Thyroid gland (tissue), 4 donors: ENCODE measurements around the gene PLEKHA5. TPM values are rescaled to one million over a fixed set of nuclear protein-coding genes. Genes with fewer than 3 reads are reported as not detected.

Experiments
- DNase-seq, 2 donors: peaks; one replicate each; pipeline ENCODE4 v3.0.0-alpha.2; 2019
- H3K27ac ChIP-seq, 3 donors: fragments of 200-600 bp; sonication (generic); 1 replicate in 2 of 3; 2 replicates in 1 of 3; pipeline ENCODE4 v1.5.1; 2016 to 2019; ENCODE audit warnings: mild to moderate bottlenecking in 1 of 3, moderate library complexity in 1 of 3
- H3K27me3 ChIP-seq: fragments of 200-600 bp; sonication (generic); one replicate; pipeline ENCODE4 v1.5.1; 2019
- H3K36me3 ChIP-seq, 2 donors: fragments of 200-600 bp; sonication (generic); one replicate each; pipeline ENCODE4 v1.5.1; 2016 to 2019
- H3K4me1 ChIP-seq, 2 donors: fragments of 200-600 bp; sonication (generic); one replicate each; pipeline ENCODE4 v1.5.1; 2017 to 2019
- H3K4me3 ChIP-seq, 3 donors: fragments of 200-600 bp; sonication (generic); replicated peaks in 1 of 3; 1 replicate in 2 of 3; 2 replicates in 1 of 3; pipeline ENCODE4 v1.5.1; 2016; ENCODE audit warnings: mild to moderate bottlenecking in 1 of 3
- H3K9me3 ChIP-seq: fragments of 200-600 bp; sonication (generic); one replicate; pipeline ENCODE4 v1.5.1; 2017
- POLR2A ChIP-seq, 2 donors: fragments of 450-650 bp; IDR thresholded peaks; one replicate each; pipeline ENCODE4 v1.6.1; 2017; ENCODE audit warnings: antibody characterized with exemption in 2 of 2, mild to moderate bottlenecking in 2 of 2, moderate library complexity in 1 of 2
- WGBS, 2 donors: methylation state at CpG; one replicate each; pipeline ENCODE4 v1.1.5; 2017; 5-methylcytosine and 5-hydroxymethylcytosine counted together
- intact Hi-C: fragments of 100-400 bp; cut with DNase I; formaldehyde crosslinking; loops from one replicate; pipeline ENCODE4 v1.15.1; 2023
- total RNA-seq, 4 donors: library from RNA; depleted of rRNA; stranded (reverse); fragments of >200 nt; gene quantifications; one replicate each; pipeline ENCODE4 v1.2.3, GENCODE V29; 2016
- TF ChIP-seq, protein P1 (sequence below), 6 experiments: fragments of 200-600 bp in 3 of 6; fragments of 450-650 bp in 3 of 6; sonication (generic) in 3 of 6; IDR thresholded peaks; one replicate each; pipeline ENCODE4 v1.5.1; 2016 to 2019; ENCODE audit warnings: antibody characterized with exemption in 6 of 6, mild to moderate bottlenecking in 2 of 6, inconsistent platforms in 1 of 6, moderate library complexity in 1 of 6

The PLEKHA5 gene
- total RNA-seq, 4 donors from 2014 or later = 35.4 to 48.6 (median 40.8) TPM

DNA sequence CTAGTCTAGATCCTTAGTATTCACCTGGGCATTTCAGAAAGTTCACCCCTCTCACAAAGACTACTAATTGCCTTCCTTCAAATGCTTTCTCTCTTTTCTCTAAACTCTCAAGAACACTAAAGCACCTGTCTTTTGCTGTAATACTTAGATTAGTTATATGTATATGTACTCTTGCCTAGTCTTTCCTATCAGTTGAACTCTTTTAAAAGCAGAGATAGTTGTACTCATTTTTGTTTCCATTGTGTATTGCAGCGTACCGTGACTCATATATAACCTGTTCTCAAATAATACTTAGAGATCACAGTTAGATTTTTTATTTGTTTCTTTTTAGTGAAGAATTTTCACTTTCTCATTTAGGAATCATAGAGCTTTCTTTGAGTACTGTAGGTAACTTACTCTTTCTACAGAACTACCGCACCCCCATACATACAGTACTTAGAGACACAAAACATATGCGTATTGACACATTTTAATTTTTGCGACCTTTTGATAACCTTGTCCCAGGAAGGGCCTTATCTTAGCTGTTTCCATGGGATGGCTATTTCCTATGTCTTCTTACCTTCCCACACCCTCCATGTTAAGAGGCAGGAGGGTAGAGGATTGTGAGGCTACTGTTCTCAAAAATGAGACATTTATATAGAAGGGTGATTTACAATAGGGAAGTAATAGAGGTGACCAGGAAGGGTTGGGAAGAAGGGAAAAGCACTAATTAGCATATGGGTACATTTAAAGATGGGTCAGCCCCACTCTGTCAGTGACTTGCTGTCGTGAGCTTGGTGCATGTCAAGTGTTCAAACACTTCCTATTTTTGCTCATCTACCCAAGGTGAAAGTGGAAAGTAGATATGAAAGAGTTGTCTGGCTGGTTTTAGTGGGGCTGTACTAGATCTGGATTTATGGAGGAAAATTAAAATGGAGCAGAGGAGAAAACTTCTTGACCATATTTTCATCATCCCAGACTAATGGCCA, 74.3 kb downstream of the PLEKHA5 start:
- intact Hi-C loops = no loop called here
- TF ChIP-seq, protein P1, sequence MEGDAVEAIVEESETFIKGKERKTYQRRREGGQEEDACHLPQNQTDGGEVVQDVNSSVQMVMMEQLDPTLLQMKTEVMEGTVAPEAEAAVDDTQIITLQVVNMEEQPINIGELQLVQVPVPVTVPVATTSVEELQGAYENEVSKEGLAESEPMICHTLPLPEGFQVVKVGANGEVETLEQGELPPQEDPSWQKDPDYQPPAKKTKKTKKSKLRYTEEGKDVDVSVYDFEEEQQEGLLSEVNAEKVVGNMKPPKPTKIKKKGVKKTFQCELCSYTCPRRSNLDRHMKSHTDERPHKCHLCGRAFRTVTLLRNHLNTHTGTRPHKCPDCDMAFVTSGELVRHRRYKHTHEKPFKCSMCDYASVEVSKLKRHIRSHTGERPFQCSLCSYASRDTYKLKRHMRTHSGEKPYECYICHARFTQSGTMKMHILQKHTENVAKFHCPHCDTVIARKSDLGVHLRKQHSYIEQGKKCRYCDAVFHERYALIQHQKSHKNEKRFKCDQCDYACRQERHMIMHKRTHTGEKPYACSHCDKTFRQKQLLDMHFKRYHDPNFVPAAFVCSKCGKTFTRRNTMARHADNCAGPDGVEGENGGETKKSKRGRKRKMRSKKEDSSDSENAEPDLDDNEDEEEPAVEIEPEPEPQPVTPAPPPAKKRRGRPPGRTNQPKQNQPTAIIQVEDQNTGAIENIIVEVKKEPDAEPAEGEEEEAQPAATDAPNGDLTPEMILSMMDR (IDR thresholded peaks at IDR 0.05) = no peak
- TF ChIP-seq POLR2A (IDR thresholded peaks at IDR 0.05) = no peak
- 96 to 97% methylated on average over 6 of the region's 6 CpGs for WGBS, 2 donors
- no peak overlapping the region for H3K4me3 ChIP-seq
- DNase-seq = no peak
- H3K27ac ChIP-seq = no peak overlapping the region
- no peaks in the 10 kb centered on the region for H3K27me3 ChIP-seq
- no peaks in the 10 kb centered on the region for H3K9me3 ChIP-seq
- H3K36me3 ChIP-seq = no peaks in the 10 kb centered on the region
- H3K4me1 ChIP-seq = no peaks in the 10 kb centered on the region

DNA sequence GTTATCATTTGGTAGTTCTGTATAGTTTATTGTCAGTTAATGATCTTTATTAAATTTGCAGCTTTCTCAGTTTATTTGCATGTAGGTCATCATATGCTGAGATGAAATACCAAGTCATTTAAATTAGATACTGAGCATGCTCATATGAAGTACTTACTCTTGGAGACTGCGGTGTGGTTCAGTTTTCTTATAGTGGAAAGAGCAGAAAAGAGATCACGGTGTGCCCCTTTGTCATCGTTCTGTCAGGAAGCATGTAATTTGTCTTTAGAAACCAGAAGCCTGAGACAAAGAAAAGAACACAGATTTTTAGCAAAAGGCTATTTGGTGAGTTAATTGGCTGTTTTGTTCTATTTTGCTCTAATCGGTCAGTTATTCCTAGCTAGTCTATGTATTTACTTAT, 75.6 kb downstream of the PLEKHA5 start:
- Histone ChIP-seq H3K36me3 (no peaks in the 10 kb centered on the region), H3K27ac (no peak overlapping the region), H3K27me3 (no peaks in the 10 kb centered on the region), H3K4me1 (no peaks in the 10 kb centered on the region), H3K4me3 (no peak overlapping the region), H3K9me3 (no peaks in the 10 kb centered on the region)
- 78 to 79% methylated on average over 4 of the region's 4 CpGs for WGBS, 2 donors
- DNase-seq = no peak
- TF ChIP-seq, protein P1 (IDR thresholded peaks at IDR 0.05) = no peak
- no peak for TF ChIP-seq POLR2A (IDR thresholded peaks at IDR 0.05)
- intact Hi-C loops = no loop called here

DNA sequence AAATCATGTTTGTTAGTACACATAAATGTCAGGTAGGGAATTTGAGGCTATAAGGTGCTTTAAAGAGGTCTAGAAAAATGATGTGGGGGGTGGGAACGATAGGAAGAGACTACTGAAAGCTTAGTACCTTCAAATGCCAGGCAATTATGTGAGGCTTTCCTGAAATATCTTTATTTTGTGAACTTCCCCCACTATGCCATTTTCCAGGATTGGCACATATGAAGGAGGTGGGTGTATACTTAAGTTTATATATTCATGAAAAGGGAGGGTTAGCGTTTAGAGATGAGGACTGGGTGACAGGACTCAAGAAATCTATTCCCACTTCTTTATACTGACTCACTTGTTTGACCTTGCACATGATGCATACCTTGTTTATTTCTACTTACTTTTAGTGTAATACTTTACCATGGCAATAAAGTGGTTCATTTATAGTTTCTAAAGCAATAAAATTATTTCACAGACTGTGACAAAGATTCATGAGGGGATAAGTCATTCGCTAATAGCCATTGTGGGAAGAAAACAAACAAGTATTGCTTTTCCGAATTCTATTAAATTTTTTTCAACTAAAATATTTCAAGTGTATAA, 77.1 kb downstream of the PLEKHA5 start:
- H3K27ac ChIP-seq = no peak overlapping the region
- DNase-seq = no peak
- no peak for TF ChIP-seq POLR2A (IDR thresholded peaks at IDR 0.05)
- TF ChIP-seq, protein P1 (IDR thresholded peaks at IDR 0.05) = no peak
- no peaks in the 10 kb centered on the region for H3K9me3 ChIP-seq
- H3K27me3 ChIP-seq = no peaks in the 10 kb centered on the region
- intact Hi-C loops = no loop called here
- WGBS, 2 donors = 96 to 97% methylated on average over 4 of the region's 4 CpGs
- no peaks in the 10 kb centered on the region for H3K4me1 ChIP-seq
- no peaks in the 10 kb centered on the region for H3K36me3 ChIP-seq
- no peak overlapping the region for H3K4me3 ChIP-seq

DNA sequence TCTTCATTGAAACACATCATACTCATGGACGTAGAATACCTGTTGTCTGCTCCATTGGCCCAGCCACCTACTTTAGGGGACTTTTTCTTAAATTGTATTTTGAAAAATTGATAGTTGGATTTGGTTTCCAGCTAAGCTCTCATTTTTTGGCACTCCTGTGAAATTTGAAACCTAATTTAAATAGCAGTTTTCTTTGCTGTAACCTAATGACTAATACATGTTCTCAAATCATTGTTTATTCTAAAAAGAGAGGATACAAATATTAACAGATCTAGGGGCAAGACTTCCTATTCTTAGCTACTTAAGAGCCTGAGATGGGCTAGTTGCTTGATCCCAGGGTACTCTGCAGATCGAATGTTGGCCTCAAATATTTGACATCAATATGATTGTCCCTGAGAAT, 78.9 kb downstream of the PLEKHA5 start:
- intact Hi-C loops = no loop called here
- H3K4me1 ChIP-seq = no peaks in the 10 kb centered on the region
- no peak for TF ChIP-seq POLR2A (IDR thresholded peaks at IDR 0.05)
- TF ChIP-seq, protein P1 (IDR thresholded peaks at IDR 0.05) = no peak
- H3K27ac ChIP-seq = no peak overlapping the region
- H3K9me3 ChIP-seq = no peaks in the 10 kb centered on the region
- no peak for DNase-seq
- no peak overlapping the region for H3K4me3 ChIP-seq
- 42 to 48% methylated on average over 2 of the region's 2 CpGs for whole genome bisulfite sequencing, 2 donors
- no peaks in the 10 kb centered on the region for H3K36me3 ChIP-seq
- H3K27me3 ChIP-seq = no peaks in the 10 kb centered on the region

DNA sequence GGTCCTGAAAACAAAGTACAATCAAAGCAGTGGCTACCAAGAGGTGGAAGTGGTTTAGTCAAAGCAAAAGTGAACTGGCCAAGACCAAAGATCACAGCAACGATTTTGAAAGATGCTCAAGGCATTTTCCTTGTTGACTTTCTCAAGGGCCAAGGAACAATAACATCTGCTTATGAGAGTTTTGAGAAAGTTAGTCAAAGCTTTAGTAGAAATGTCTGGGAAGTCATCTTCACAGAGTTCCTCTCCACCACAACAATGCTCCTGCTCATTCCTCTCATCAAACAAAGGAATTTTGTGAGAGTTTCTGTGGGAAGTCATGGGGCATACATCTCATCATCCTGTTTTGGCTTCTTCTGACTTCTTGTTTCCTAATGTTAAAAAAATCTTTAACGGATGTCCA, 80.1 kb downstream of the PLEKHA5 start:
- Histone ChIP-seq H3K27ac (no peak overlapping the region), H3K27me3 (no peaks in the 10 kb centered on the region), H3K4me1 (no peaks in the 10 kb centered on the region), H3K36me3 (no peaks in the 10 kb centered on the region), H3K9me3 (no peaks in the 10 kb centered on the region), H3K4me3 (no peak overlapping the region)
- intact Hi-C loops = no loop called here
- DNase-seq = no peak
- no peak for TF ChIP-seq POLR2A (IDR thresholded peaks at IDR 0.05)
- TF ChIP-seq, protein P1 (IDR thresholded peaks at IDR 0.05) = no peak
- WGBS, 2 donors = 78 to 79% methylated on average over 2 of the region's 2 CpGs
